Kidney (tissue), 14 donors: ENCODE measurements around the gene BDH1. TPM values are rescaled to one million over a fixed set of nuclear protein-coding genes. Genes with fewer than 3 reads are reported as not detected.

Experiments
- DNase-seq, 5 donors: peaks; one replicate each; pipeline ENCODE4 v3.0.0-alpha.2; 2013 to 2020
- FAIRE-seq: peaks from 2 replicates; lab custom pipeline; 2012; peaks lifted over from hg19 to GRCh38; lab: Jason Lieb, UNC
- H3K27ac ChIP-seq, 2 donors: one replicate each; pipeline ENCODE4 v1.7.0; 2013; ENCODE audit warnings: low read depth in 2 of 2, low read length in 2 of 2, inconsistent platforms in 1 of 2
- H3K27me3 ChIP-seq: one replicate; pipeline ENCODE4 v1.7.1; 2013; ENCODE audit warnings: low read length, inconsistent platforms; ENCODE audit not compliant: control insufficient read depth, insufficient read depth
- H3K36me3 ChIP-seq, 3 donors: one replicate each; pipeline versions ENCODE4 v1.7.0 to v1.7.1; 2013; ENCODE audit warnings: low read length in 3 of 3, control low read depth in 1 of 3, inconsistent platforms in 1 of 3; ENCODE audit not compliant: insufficient read depth in 3 of 3, control insufficient read depth in 2 of 3
- H3K4me1 ChIP-seq, 3 donors: one replicate each; pipeline versions ENCODE4 v1.7.0 to v1.7.1; 2013; ENCODE audit warnings: low read length in 3 of 3, inconsistent platforms in 1 of 3, low read depth in 1 of 3; ENCODE audit not compliant: control insufficient read depth in 2 of 3, insufficient read depth in 2 of 3
- H3K4me3 ChIP-seq, 3 donors: one replicate each; pipeline versions ENCODE4 v1.7.0 to v1.8.1; 2013; ENCODE audit warnings: low read length in 3 of 3, control low read depth in 1 of 3, inconsistent platforms in 1 of 3
- H3K9ac ChIP-seq, 3 donors: one replicate each; pipeline versions ENCODE4 v1.7.0 to v1.7.1; 2013; ENCODE audit warnings: low read length in 3 of 3, control low read depth in 1 of 3, inconsistent platforms in 1 of 3
- H3K9me3 ChIP-seq, 3 donors: one replicate each; pipeline versions ENCODE4 v1.7.0 to v1.7.1; 2013; ENCODE audit warnings: low read length in 3 of 3, control low read depth in 1 of 3, inconsistent platforms in 1 of 3; ENCODE audit not compliant: control insufficient read depth in 2 of 3, insufficient read depth in 1 of 3
- CTCF ChIP-seq: IDR thresholded peaks from 3 replicates; pipeline ENCODE4 v1.5.1; 2012; ENCODE audit warnings: mild to moderate bottlenecking, moderate library complexity, borderline replicate concordance; ENCODE audit not compliant: insufficient read depth; ENCODE audit errors: extremely low read depth
- intact Hi-C: fragments of 100-400 bp; cut with DNase I; formaldehyde crosslinking; loops from one replicate; pipeline ENCODE4 v1.11.1; 2022
- polyA plus RNA-seq: library from polyadenylated mRNA; stranded (reverse); fragments of 350-450 nt; fragmentation: Illumina TruSeq; extraction: RNeasy Lipid Tissue Mini Kit (QIAGEN cat#74804); gene quantifications from one replicate; pipeline ENCODE4 v1.2.3, GENCODE V29; 2014; ENCODE audit warnings: low read depth, low replicate concordance; ENCODE audit not compliant: insufficient read depth
- total RNA-seq: library from RNA; stranded (reverse); fragmentation: NEBNext Ultra II Directional; extraction: Animal tissue kit (Norgen Biotek cat#: 25700); gene quantifications from one replicate; pipeline ENCODE4 v1.2.1, GENCODE V29; 2021
- donor health status: control.
- donor health status: control.
- donor health status: control.
- donor health status: control.
- donor health status: control.
- donor health status: DM: yes; HTN: yes; CAD: no.
- donor health status: Normal renal cell carcinoma (clear cell type).

BDH1 gene
- total and polyA plus RNA-seq, 2 donors from 2014 or later, result 21.2 to 49.6 TPM

GRCh38 chr3:197463279-197463678 is 92.5 kb downstream of the BDH1 start:
- no peaks in the 10 kb centered on the region for H3K36me3 ChIP-seq
- no peak overlapping the region for H3K27ac ChIP-seq
- no peaks in the 10 kb centered on the region for H3K9me3 ChIP-seq
- H3K27me3 ChIP-seq, result no peaks in the 10 kb centered on the region
- peaks cover 0 to 4% (median 0%) of the 10 kb centered on the region in 3 donors for H3K4me1 ChIP-seq
- DNase-seq (no peak), FAIRE-seq (no peak)
- TF ChIP-seq CTCF, result no peak
- H3K4me3 ChIP-seq, result no peak overlapping the region
- H3K9ac ChIP-seq, result no peak overlapping the region
- intact Hi-C loops, result no loop called here

- Histone ChIP-seq H3K9ac (no peak overlapping the region), H3K9me3 (no peaks in the 10 kb centered on the region), H3K36me3 (no peaks in the 10 kb centered on the region), H3K4me3 (no peak overlapping the region), H3K27ac (no peak overlapping the region), H3K27me3 (no peaks in the 10 kb centered on the region), H3K4me1 (peaks cover 0 to 4% (median 0%) of the 10 kb centered on the region in 3 donors)
- TF ChIP-seq CTCF, result no peak
- no peak for FAIRE-seq
- intact Hi-C loops, result no loop called here
- DNase-seq, result no peak
These were observed 93.0 kb downstream of the BDH1 start for GRCh38 chr3:197462808-197463207.

- no peaks in the 10 kb centered on the region for H3K9me3 ChIP-seq
- peaks cover 0 to 3% (median 0%) of the 10 kb centered on the region in 3 donors for H3K4me1 ChIP-seq
- no peak overlapping the region for H3K27ac ChIP-seq
- FAIRE-seq (no peak), DNase-seq (no peak)
- no peak overlapping the region for H3K4me3 ChIP-seq
- no peaks in the 10 kb centered on the region for H3K36me3 ChIP-seq
- H3K9ac ChIP-seq, result no peak overlapping the region
- intact Hi-C loops, result no loop called here
- TF ChIP-seq CTCF, result no peak
- H3K27me3 ChIP-seq, result no peaks in the 10 kb centered on the region
These were observed 95.1 kb downstream of the BDH1 start for GRCh38 chr3:197460639-197461038.

- Histone ChIP-seq H3K9ac (no peak overlapping the region), H3K4me1 (peaks cover 0 to 3% (median 0%) of the 10 kb centered on the region in 3 donors), H3K36me3 (no peaks in the 10 kb centered on the region), H3K27me3 (no peaks in the 10 kb centered on the region), H3K27ac (no peak overlapping the region), H3K4me3 (no peak overlapping the region), H3K9me3 (no peaks in the 10 kb centered on the region)
- no peak for DNase-seq
- intact Hi-C loops, result no loop called here
- TF ChIP-seq CTCF, result no peak
- no peak for FAIRE-seq
These were observed 95.8 kb downstream of the BDH1 start for GRCh38 chr3:197460002-197460401.
